Right lobe of liver (tissue), 6 donors: Measurements from ENCODE around the gene LACTBL1. TPM values are rescaled to one million over a fixed set of nuclear protein-coding genes. Genes with fewer than 3 reads are reported as not detected.

Source experiments
- ATAC-seq, 4 donors: fragments of 200-7000 bp; cut with Tn5 transposase; one replicate each; pipeline ENCODE4 v1.9.1; 2020; ENCODE audit warnings: mild to moderate bottlenecking in 4 of 4, moderate library complexity in 4 of 4
- DNase-seq, 3 donors: peaks; one replicate each; pipeline ENCODE4 v3.0.0-alpha.2; 2020
- H3K27ac ChIP-seq, 3 donors: fragments of 200-600 bp; one replicate each; pipeline ENCODE4 v1.8.0; 2022
- H3K27me3 ChIP-seq, 2 donors: fragments of 200-600 bp; one replicate each; pipeline ENCODE4 v1.8.0; 2022
- H3K36me3 ChIP-seq, 4 donors: fragments of 200-600 bp; sonication (generic) in 1 of 4; one replicate each; pipeline versions ENCODE4 v1.5.1 to v1.8.0; 2017 to 2022; ENCODE audit warnings: control low read depth in 1 of 4
- H3K4me1 ChIP-seq, 4 donors: fragments of 200-600 bp; sonication (generic) in 1 of 4; one replicate each; pipeline versions ENCODE4 v1.5.1 to v1.8.0; 2017 to 2022; ENCODE audit warnings: control low read depth in 1 of 4
- H3K4me3 ChIP-seq, 3 donors: fragments of 200-600 bp; one replicate each; pipeline ENCODE4 v1.8.0; 2022
- H3K9me3 ChIP-seq, 4 donors: fragments of 200-600 bp; sonication (generic) in 1 of 4; one replicate each; pipeline versions ENCODE4 v1.5.1 to v1.8.0; 2017 to 2022; ENCODE audit warnings: control low read depth in 1 of 4
- CTCF ChIP-seq, 4 donors: fragments of 200-600 bp in 3 of 4; fragments of 450-650 bp in 1 of 4; IDR thresholded peaks; one replicate each; pipeline versions ENCODE4 v1.5.1 to v1.8.0; 2016 to 2022; ENCODE audit warnings: antibody characterized with exemption in 4 of 4, mild to moderate bottlenecking in 2 of 4
- POLR2A ChIP-seq: fragments of 450-650 bp; IDR thresholded peaks from one replicate; pipeline ENCODE4 v1.6.1; 2017; ENCODE audit warnings: antibody characterized with exemption, mild to moderate bottlenecking
- WGBS: methylation state at CpG from one replicate; pipeline ENCODE4 v1.1.6; 2018; ENCODE audit warnings: low coverage, low lambda C conversion rate; ENCODE audit not compliant: insufficient coverage; ENCODE audit errors: missing lambda C conversion rate; 5-methylcytosine and 5-hydroxymethylcytosine counted together
- intact Hi-C, 2 donors: fragments of 100-400 bp; cut with DNase I; formaldehyde crosslinking; loops; one replicate each; pipeline versions ENCODE4 v1.11.2 to v1.14.1; 2022
- total RNA-seq, 6 experiments: library from RNA; depleted of rRNA in 2 of 6; stranded (reverse); fragments of >200 nt in 2 of 6; fragmentation: NEBNext Ultra II Directional in 3 of 6; extraction: Animal tissue kit (Norgen Biotek cat#: 25700) in 3 of 6; gene quantifications; one replicate each; pipeline versions ENCODE4 v1.1.0 to v1.2.4, GENCODE V29; 2016 to 2023
- donor health status: DM: no; HTN: yes; CAD: no.
- donor health status: DM: no; HTN: no; CAD: no.
- donor health status: DM: no; HTN: no; CAD: no.
- donor health status: DM: no; HTN: yes; CAD: no.
- donor health status: DM: no; HTN: yes; CAD: no.

The LACTBL1 gene
- total RNA-seq, 6 experiments from 2014 or later = not detected

GRCh38 chr1:22910286-22910685, 62.4 kb downstream of the LACTBL1 start:
- H3K27me3 ChIP-seq = no peaks in the 10 kb centered on the region
- H3K4me1 ChIP-seq = no peaks in the 10 kb centered on the region
- H3K36me3 ChIP-seq = no peaks in the 10 kb centered on the region
- H3K27ac ChIP-seq = no peak overlapping the region
- WGBS = 84% methylated on average over 5 of the region's 13 CpGs
- intact Hi-C loops = loop anchor here in 1 of 2 donors (10.0 kb wide), 1 partner anchor 315 kb away; no protein-coding TSS in a partner anchor
- ATAC-seq (no peak), DNase-seq (no peak)
- TF ChIP-seq CTCF (IDR thresholded peaks at IDR 0.05) (no peak), POLR2A (no peak)
- no peak overlapping the region for H3K4me3 ChIP-seq
- H3K9me3 ChIP-seq = no peaks in the 10 kb centered on the region

GRCh38 chr1:22908880-22909426, 63.7 kb downstream of the LACTBL1 start:
- Histone ChIP-seq H3K4me1 (no peaks in the 10 kb centered on the region), H3K4me3 (no peak overlapping the region), H3K27me3 (no peaks in the 10 kb centered on the region), H3K36me3 (no peaks in the 10 kb centered on the region), H3K27ac (no peak overlapping the region), H3K9me3 (no peaks in the 10 kb centered on the region)
- 80% methylated on average over 1 of the region's 11 CpGs for WGBS
- TF ChIP-seq CTCF (IDR thresholded peaks at IDR 0.05) = no peak
- TF ChIP-seq POLR2A = no peak
- ATAC-seq = no peak
- intact Hi-C loops = no loop called here
- no peak for DNase-seq

- no peak overlapping the region for H3K27ac ChIP-seq
- 90% methylated on average over 3 of the region's 3 CpGs for WGBS
- DNase-seq = no peak
- no peak for ATAC-seq
- no peaks in the 10 kb centered on the region for H3K36me3 ChIP-seq
- no peaks in the 10 kb centered on the region for H3K9me3 ChIP-seq
- intact Hi-C loops = no loop called here
- no peak overlapping the region for H3K4me3 ChIP-seq
- TF ChIP-seq POLR2A = no peak
- no peak for TF ChIP-seq CTCF (IDR thresholded peaks at IDR 0.05)
- H3K27me3 ChIP-seq = no peaks in the 10 kb centered on the region
- no peaks in the 10 kb centered on the region for H3K4me1 ChIP-seq
Measured at GRCh38 chr1:22907528-22907927, 65.1 kb downstream of the LACTBL1 start.

DNA sequence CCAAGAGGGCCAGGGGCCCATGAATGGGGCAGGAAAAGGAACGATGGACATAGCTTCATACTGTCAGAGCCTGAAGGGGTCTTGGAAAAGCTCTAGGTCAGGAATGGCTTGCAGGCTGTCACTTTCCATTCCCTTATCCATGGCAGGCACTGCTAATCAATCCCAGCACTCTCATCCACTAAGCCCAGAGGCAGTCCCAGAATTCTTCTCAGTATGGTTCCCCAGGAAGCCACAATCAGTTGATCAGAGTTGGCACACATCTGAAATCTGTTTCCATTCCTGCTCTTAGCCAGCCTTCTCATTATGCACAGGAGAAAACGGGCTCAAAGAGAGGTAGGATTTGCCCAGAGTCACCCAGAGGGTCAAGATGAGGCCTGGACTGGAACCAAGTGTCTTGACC, 65.7 kb downstream of the LACTBL1 start:
- H3K36me3 ChIP-seq = no peaks in the 10 kb centered on the region
- DNase-seq = no peak
- TF ChIP-seq CTCF (IDR thresholded peaks at IDR 0.05) (no peak), POLR2A (no peak)

GRCh38 chr1:22903113-22903512, 69.6 kb downstream of the LACTBL1 start:
- ATAC-seq = no peak
- Histone ChIP-seq H3K4me1 (no peaks in the 10 kb centered on the region), H3K27me3 (no peaks in the 10 kb centered on the region), H3K36me3 (no peaks in the 10 kb centered on the region), H3K27ac (no peak overlapping the region), H3K9me3 (no peaks in the 10 kb centered on the region), H3K4me3 (no peak overlapping the region)
- no peak for TF ChIP-seq POLR2A
- TF ChIP-seq CTCF (IDR thresholded peaks at IDR 0.05) = no peak
- no peak for DNase-seq
- intact Hi-C loops = no loop called here
- 67% methylated on average over 1 of the region's 3 CpGs for WGBS

More for the DNA sequence above, 65.7 kb downstream of the LACTBL1 start:
- no peak for ATAC-seq
- intact Hi-C loops = no loop called here
- Histone ChIP-seq H3K27ac (no peak overlapping the region), H3K4me1 (no peaks in the 10 kb centered on the region), H3K4me3 (no peak overlapping the region), H3K27me3 (no peaks in the 10 kb centered on the region), H3K9me3 (no peaks in the 10 kb centered on the region)
- 60% methylated on average over 1 of the region's 2 CpGs for WGBS
